Chondrocyte (in vitro differentiated cells): ENCODE data around the gene MOB3C. TPM values are rescaled to one million over a fixed set of nuclear protein-coding genes. Genes with fewer than 3 reads are reported as not detected.
A peak's percentile ranks its signal among the peaks of the same experiment; 100 is the strongest.

Experiments
- DNase-seq: peaks from one replicate; pipeline ENCODE4 v3.0.0; 2021; ENCODE audit warnings: mixed read lengths, low spot score
- H3K27ac Mint-ChIP-seq: one replicate; pipeline ENCODE4 v1.8.0; 2021; ENCODE audit warnings: mild to moderate bottlenecking, moderate library complexity, mixed read lengths; ENCODE audit not compliant: unreplicated experiment
- H3K27me3 Mint-ChIP-seq: 2 replicates; pipeline ENCODE4 v1.8.0; 2021; ENCODE audit warnings: low read depth, mixed read lengths
- H3K36me3 Mint-ChIP-seq: 2 replicates; pipeline ENCODE4 v1.8.0; 2021; ENCODE audit warnings: low read depth, mixed read lengths
- H3K4me1 Mint-ChIP-seq: 2 replicates; pipeline ENCODE4 v1.8.0; 2021; ENCODE audit warnings: low read depth, mild to moderate bottlenecking, mixed read lengths
- H3K4me3 Mint-ChIP-seq: one replicate; pipeline ENCODE4 v1.8.0; 2021; ENCODE audit warnings: mild to moderate bottlenecking, moderate library complexity, mixed read lengths; ENCODE audit not compliant: unreplicated experiment
- H3K9me3 Mint-ChIP-seq: 2 replicates; pipeline ENCODE4 v1.8.0; 2021; ENCODE audit warnings: low read depth, mixed read lengths
- CTCF ChIP-seq: fragments of 200-600 bp; sonication (generic); IDR thresholded peaks from 2 replicates; pipeline ENCODE4 v1.5.0; 2021; ENCODE audit warnings: antibody characterized with exemption, mild to moderate bottlenecking, moderate library complexity
- total RNA-seq: library from RNA; stranded (reverse); gene quantifications from 3 replicates; pipeline ENCODE4 v1.2.1, GENCODE V29; 2021

Gene MOB3C
- total RNA-seq, 1 donor from 2014 or later = 6.2 TPM

- no peak for DNase-seq
- Mint-ChIP-seq H3K27ac (no peak overlapping the region), H3K4me1 (peaks cover 28% of the 10 kb centered on the region), H3K4me3 (peak overlapping the region; percentile 94), H3K9me3 (no peaks in the 10 kb centered on the region), H3K36me3 (peaks cover 3% of the 10 kb centered on the region), H3K27me3 (no peaks in the 10 kb centered on the region)
- no peak for TF ChIP-seq CTCF
Observed at GRCh38 chr1:46603481-46603857, 13.1 kb downstream of the MOB3C start.

- Mint-ChIP-seq H3K27ac (no peak overlapping the region), H3K27me3 (no peaks in the 10 kb centered on the region), H3K9me3 (no peaks in the 10 kb centered on the region), H3K4me1 (peaks cover 33% of the 10 kb centered on the region), H3K4me3 (no peak overlapping the region), H3K36me3 (no peaks in the 10 kb centered on the region)
- no peak for DNase-seq
- TF ChIP-seq CTCF = no peak
Observed at GRCh38 chr1:46601257-46602007, 15.2 kb downstream of the MOB3C start.

- Mint-ChIP-seq H3K9me3 (no peaks in the 10 kb centered on the region), H3K4me3 (no peak overlapping the region), H3K4me1 (peaks cover 25% of the 10 kb centered on the region), H3K36me3 (no peaks in the 10 kb centered on the region), H3K27ac (no peak overlapping the region), H3K27me3 (no peaks in the 10 kb centered on the region)
- no peak for TF ChIP-seq CTCF
- DNase-seq = no peak
Observed at GRCh38 chr1:46599059-46599970, 17.3 kb downstream of the MOB3C start.

GRCh38 chr1:46596846-46597245, 19.8 kb downstream of the MOB3C start:
- H3K27me3 Mint-ChIP-seq = no peaks in the 10 kb centered on the region
- no peak overlapping the region for H3K4me3 Mint-ChIP-seq
- peaks cover 16% of the 10 kb centered on the region for H3K36me3 Mint-ChIP-seq
- DNase-seq = no peak
- no peak overlapping the region for H3K27ac Mint-ChIP-seq
- peaks cover 13% of the 10 kb centered on the region for H3K4me1 Mint-ChIP-seq
- no peaks in the 10 kb centered on the region for H3K9me3 Mint-ChIP-seq
- no peak for TF ChIP-seq CTCF

- Mint-ChIP-seq H3K36me3 (peaks cover 23% of the 10 kb centered on the region), H3K27me3 (no peaks in the 10 kb centered on the region)
- no peak for TF ChIP-seq CTCF
Observed at GRCh38 chr1:46596036-46596435, 20.6 kb downstream of the MOB3C start.

More at GRCh38 chr1:46596036-46596435, 20.6 kb downstream of the MOB3C start:
- Mint-ChIP-seq H3K27ac (no peak overlapping the region), H3K4me1 (peaks cover 8% of the 10 kb centered on the region), H3K9me3 (no peaks in the 10 kb centered on the region), H3K4me3 (no peak overlapping the region)
- no peak for DNase-seq
